Measurements from ENCODE around the gene MARCHF3.
"Not testable (repeated sequence)": the region's sequence is repeated elsewhere in the genome, so short reads cannot be mapped to it uniquely, and the experiment has no call there.

Gene MARCHF3

DNA sequence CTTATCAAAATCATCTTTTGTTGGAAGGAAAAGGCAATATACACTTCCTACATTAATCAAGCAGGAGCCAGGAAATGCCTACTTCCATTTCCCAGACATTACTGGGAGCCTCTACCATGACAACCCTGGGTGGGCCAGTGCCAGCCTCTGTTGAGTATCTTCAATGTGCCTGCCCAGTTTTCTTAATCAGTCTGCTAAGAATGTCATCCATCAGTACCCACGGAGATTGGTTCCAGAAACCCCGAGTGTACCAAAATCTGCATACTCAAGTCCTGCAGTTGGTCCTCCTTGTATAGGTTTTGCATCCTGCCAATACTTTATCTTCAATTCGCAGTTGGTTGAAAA lies 82.4 kb downstream of the MARCHF3 start:
- no peak for DNase-seq

DNA sequence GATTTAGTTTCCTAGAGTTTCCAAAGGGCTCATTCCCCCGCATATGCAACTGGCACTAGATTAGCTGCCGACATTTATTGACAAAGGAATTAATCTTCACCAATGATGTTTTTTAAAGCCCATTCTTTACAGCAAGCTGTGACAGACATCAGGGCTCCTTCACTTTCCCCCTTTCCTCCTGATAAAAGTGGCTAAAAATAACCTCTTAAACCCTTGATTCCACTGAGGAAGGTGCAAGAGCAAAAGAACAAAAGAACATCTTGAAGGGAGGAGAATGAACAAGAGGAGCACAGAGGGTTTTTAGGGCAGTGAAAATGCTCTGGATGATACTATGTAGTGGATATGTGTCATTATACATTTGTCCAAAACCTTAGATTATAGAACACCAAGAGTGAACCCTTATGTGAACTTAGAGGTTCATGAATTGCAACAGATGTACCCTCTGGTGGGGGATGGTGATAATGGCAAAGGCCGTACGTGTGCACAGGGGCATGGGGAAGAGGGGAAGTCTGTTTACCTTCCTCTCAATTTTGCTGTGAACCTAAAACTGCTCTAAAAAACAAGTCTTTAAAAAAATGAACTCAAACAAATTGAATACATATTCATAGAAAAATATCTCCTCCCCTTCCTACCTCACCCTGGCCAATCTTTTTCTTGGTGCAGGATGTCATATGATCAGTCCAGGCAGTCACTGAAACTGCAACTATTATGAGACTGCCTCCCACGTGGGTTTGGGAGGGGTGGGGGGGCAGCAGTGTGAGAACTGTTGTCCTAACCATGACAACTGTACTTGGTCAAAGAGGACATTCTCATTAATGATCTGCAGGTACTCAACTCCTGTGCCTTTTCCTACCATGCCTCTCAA lies 83.0 kb downstream of the MARCHF3 start:
- DNase-seq = no peak

DNA sequence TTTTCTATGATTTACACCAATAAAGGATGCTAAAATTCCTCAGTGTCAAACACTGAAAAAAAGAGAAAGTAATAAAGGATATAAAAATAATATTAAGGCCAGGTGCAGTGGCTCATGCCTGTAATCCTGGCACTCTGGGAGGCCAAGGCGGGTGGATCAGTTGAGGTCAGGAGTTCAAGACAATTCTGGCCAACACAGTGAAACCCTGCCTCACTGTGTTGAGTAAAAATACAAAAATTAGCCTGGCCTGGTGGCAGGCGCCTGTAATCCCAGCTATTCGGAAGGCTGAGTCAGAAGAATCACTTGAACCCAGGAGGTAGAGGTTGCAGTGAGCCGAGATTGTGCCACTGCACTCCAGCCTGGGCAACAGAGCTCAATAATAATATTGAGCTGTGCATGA lies 87.5 kb downstream of the MARCHF3 start:
- DNase-seq = not testable (repeated sequence)

GRCh38 chr5:126941403-126941802 lies 89.0 kb downstream of the MARCHF3 start:
- no peak for DNase-seq

DNA sequence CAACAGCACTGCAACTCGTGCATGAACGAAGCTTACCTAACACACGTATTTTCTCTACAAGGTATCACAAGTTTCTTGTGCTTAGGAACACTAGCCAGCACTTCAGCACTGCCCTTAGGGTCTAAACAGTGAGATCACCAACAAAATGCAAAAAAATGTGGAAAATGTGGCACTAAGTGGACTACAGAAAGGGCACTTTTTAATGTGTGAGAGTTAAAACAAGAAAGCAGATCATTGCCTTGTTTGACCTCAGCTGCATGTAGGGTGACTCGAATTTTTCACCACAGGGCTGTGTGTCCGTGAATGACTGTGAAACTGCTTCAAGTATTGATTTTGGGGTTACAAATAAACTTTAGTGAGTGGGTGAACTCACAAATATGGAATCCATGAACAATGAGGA lies 90.5 kb downstream of the MARCHF3 start:
- DNase-seq = no peak

DNA sequence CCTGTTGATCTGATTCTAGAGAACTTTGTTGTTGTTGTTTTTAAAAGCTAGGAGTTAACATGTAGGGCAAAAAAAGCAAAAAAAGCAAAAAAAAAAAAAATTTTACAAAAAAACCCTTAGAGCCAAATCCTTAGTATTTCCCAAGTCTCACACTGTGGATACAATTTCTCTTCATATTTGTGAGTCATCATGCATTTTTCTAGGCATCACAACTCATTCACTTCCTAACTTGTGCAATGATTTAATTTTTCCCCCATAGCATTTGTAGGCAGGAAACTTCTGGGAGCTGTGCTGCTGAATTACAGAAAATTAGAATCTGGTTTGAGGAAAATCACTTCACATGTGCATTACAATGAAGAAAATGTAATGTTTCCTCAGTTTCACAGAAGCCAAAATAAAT lies 91.9 kb downstream of the MARCHF3 start:
- DNase-seq = no peak

DNA sequence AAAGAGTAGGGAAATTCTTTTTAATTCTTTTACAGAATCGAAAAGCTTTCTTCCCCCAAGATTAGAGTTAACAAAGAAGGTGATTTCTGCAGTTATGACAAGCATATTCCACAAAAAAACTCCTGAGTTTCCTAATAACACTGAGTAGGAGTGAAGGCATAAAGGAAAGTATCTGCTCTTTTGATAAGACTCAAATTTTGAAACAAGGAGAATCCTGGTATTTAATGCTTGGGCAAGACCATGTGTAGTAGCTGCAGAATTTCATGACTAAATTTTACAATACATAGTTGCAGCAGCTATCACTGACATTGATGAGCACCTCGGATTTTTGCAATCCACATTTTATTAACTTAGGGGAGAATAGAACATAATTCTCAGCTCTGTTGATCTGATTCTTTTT lies 92.6 kb downstream of the MARCHF3 start:
- DNase-seq = no peak

- DNase-seq = no peak
Measured at GRCh38 chr5:126936775-126937418, 93.5 kb downstream of the MARCHF3 start.

DNA sequence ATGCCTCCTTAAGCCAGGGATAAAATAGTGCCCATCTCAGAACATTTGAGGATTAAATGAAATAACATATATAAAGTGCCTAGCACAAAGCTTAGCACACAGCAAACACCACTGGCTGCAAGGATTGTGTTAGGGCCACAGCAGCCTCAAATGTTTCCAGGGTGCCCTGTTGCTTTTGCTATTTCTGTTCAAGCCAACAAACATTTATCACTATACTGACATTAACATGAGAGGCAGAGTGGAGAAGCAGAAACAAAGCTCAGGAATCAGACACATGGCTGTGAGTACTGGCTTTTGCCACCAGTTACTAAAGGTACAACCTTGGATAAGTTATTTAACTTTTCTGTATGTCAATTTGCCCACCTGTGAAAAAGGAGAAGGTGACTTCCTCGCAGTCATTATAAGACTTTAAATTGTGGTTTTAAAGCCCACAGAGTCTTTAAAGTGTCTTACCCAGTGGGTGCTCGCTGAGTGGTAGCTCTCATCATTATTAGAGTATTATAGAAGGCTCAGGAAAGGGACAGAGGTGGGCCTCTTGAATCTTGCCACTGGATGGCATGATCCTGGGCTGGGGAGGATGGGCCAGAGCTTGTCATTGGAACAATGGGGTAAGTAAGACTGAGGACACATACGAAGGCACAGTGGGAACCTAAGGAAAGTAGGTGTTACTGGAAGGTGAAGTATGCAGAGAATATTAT lies 98.2 kb downstream of the MARCHF3 start:
- no peak for DNase-seq

GRCh38 chr5:126928041-126928440 lies 102.3 kb downstream of the MARCHF3 start:
- no peak for DNase-seq

DNA sequence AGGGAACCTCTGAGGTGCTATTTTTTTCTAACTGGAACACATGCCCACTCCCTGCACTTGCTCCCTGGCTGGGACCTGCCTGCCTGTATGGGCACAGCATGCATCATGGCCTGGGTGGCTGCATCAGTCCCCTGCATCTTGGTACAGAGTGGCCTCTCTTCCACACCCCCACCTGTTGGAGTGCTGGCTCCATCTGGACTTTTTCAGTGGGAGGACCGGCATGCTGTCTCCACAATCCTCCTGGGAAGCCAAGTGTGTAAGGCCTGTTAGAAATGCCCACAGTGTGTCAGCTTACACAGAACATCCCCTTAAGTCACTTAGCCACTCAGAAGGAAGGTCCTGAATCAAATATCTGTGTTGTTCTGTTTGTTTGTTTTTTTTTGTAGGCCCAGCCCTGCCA lies 102.9 kb downstream of the MARCHF3 start:
- DNase-seq = no peak

GRCh38 chr5:126926187-126926586 lies 104.2 kb downstream of the MARCHF3 start:
- no peak for DNase-seq

DNA sequence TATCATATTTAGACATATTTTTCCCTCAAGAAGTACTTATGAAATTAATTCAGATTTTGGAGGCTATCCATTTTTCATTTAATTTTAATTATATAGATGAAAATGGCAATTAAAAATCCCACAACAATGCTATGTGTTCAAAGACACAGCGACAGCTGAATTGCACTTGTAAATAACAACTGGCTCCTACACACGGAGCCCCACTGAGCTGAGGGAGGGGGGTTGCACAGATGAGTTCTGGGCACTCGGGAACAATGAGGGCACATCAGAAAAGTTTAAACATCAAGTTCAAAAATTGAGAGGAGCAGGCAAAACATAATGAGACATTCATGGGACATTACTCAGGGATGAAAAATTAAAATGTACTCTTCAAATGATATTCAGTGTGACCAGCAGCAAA lies 104.9 kb downstream of the MARCHF3 start:
- no peak for DNase-seq

GRCh38 chr5:126924331-126925033 lies 105.9 kb downstream of the MARCHF3 start:
- no peak for DNase-seq

- no peak for DNase-seq
Measured at GRCh38 chr5:126921241-126922091, 108.9 kb downstream of the MARCHF3 start.

- no peak for DNase-seq
Measured at GRCh38 chr5:126920291-126920690, 110.1 kb downstream of the MARCHF3 start.

GRCh38 chr5:126919566-126919965 lies 110.8 kb downstream of the MARCHF3 start:
- DNase-seq = no peak

GRCh38 chr5:126918615-126918957 lies 111.8 kb downstream of the MARCHF3 start:
- DNase-seq = no peak

DNA sequence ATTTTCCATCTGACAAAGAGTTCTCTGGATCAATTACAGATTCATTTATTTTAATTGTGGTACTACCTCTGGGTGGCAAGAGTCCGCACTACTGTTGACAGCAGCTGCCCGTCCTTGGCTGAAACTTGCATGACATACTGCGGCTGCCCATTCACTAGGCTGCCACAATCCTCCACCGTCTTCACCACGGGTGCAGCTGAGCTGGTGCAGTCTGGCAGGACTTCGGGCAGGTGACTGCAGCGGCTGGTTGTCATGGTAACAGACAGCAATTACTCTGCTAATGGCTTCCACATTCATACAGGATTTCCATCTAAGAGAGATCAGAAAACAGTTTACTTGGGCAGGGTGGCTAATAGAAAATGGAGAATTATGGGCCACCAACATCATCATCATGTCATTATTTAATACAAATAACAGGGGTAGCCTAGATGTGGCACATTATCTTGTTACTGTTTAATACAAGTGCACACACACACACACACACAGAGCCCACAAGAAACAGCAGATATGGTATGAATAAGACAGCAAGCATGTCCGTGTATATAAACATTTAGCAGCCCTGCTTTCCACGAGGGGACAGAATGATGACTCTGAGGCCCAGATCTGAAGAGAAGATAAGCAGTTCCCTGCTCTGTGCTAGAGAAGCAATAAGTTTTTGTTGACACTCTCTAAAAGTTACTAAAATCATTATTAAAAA lies 112.3 kb downstream of the MARCHF3 start:
- no peak for DNase-seq

DNA sequence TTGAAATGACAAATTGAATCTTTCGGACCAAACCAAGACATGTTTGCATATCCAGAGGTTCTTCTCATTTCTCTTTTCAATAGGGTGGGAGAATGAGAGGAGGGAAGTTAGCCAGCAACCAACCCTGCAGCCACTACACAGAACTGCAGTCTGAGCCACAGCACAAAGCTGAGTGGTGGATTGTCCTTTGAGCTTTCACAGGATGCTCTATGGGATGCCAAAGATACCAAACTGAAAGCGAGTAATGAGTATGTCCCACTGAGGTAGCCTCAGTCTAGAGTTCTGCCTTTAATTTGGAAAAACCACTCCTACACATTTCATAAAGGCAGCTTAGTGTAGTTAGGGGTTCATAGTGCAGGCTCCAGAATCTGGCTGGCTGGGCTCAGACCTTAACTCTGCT lies 114.9 kb downstream of the MARCHF3 start:
- DNase-seq = no peak

DNA sequence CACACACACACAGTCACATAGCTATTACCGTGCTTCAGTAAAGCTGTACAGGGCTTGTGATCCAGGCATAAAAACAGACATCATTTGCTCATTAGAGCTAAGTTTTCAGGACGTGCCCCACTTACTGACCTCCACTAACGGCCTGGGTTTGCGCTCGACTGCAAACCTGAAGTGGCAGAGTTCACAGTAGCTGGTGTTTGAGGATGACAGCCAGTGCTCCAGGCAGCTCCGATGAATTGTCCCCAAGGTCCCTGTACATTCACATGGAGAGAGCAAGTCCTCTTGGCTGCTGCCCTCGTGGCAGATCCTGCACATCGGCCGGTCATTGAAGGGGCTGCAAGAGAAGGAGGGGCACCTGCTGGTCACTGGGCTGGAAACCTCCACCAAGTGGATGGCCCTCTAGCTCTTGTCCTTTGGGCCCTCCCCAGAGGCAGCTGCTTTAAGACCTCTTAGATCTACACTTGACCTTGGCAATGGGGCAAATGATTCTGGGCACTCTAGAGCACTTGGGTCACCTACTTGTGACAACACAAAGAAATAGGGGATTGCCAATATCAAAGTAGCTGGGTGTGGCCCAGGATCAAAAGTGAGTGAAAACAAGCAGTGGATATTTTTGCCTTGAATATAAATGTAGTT lies 115.4 kb downstream of the MARCHF3 start:
- DNase-seq = no peak

Data from GOT3 (cell line).